Embryonic facial prominence (tissue), 1 donor: ENCODE data around the gene TFE3.
A peak's percentile ranks its signal among the peaks of the same experiment; 100 is the strongest.
"Not testable (repeated sequence)": the region's sequence is repeated elsewhere in the genome, so short reads cannot be mapped to it uniquely, and the experiment has no call there.

Source experiments
- DNase-seq: peaks from one replicate; pipeline ENCODE4 v3.0.0-alpha.2; 2016; ENCODE audit errors: extremely low spot score

Gene TFE3

GRCh38 chrX:49001521-49002090 is 41.6 kb downstream of the TFE3 start:
- DNase-seq = peak; percentile 6

- DNase-seq = no peak
Observed at GRCh38 chrX:49000636-49001035, 42.5 kb downstream of the TFE3 start.

GRCh38 chrX:48999030-48999429 is 44.1 kb downstream of the TFE3 start:
- no peak for DNase-seq

GRCh38 chrX:48998391-48998790 is 44.8 kb downstream of the TFE3 start:
- no peak for DNase-seq

GRCh38 chrX:48997865-48998264 is 45.3 kb downstream of the TFE3 start:
- no peak for DNase-seq

GRCh38 chrX:48997455-48997854 is 45.7 kb downstream of the TFE3 start:
- no peak for DNase-seq

GRCh38 chrX:48996969-48997368 is 46.2 kb downstream of the TFE3 start:
- no peak for DNase-seq

GRCh38 chrX:48992341-48992740 is 50.8 kb downstream of the TFE3 start:
- no peak for DNase-seq

- no peak for DNase-seq
Observed at GRCh38 chrX:48989483-48989882, 53.7 kb downstream of the TFE3 start.

- no peak for DNase-seq
Observed at GRCh38 chrX:48983896-48984295, 59.3 kb downstream of the TFE3 start.

GRCh38 chrX:48983081-48983480 is 60.1 kb downstream of the TFE3 start:
- no peak for DNase-seq

- no peak for DNase-seq
Observed at GRCh38 chrX:48981178-48981577, 62.0 kb downstream of the TFE3 start.

- DNase-seq = not testable (repeated sequence)
Observed at GRCh38 chrX:48980341-48980740, 62.8 kb downstream of the TFE3 start.
